Measurements from ENCODE around the gene PTGES2. TPM values are rescaled to one million over a fixed set of nuclear protein-coding genes. Genes with fewer than 3 reads are reported as not detected.

PTGES2 gene
- total RNA-seq, 4 donors from 2014 or later = 123 to 193 (median 168) TPM

- peak overlapping the region in 2 of 4 donors; percentile 69 to 72 for H3K27ac ChIP-seq
These were observed 22.5 kb upstream of the PTGES2 start for GRCh38 chr9:128149951-128150593.

GRCh38 chr9:128149001-128149701 lies 21.6 kb upstream of the PTGES2 start, which contains the start of gene LCN2:
LCN2 (plus strand) TSS chr9:128149453; CDS start chr9:128149526, 73 bp downstream.
- peak in 2 of 3 donors; percentile 56 to 60 for DNase-seq
- Histone ChIP-seq H3K4me3 (no peak within 1 kb of the TSS), H3K9me3 (no peaks in the 10 kb centered on the region), H3K27ac (peak within 1 kb of the TSS in 3 of 4 donors; percentile 39 to 72 (median 69)), H3K4me1 (peaks cover 0 to 13% (median 2%) of the 10 kb centered on the region in 4 donors), H3K36me3 (no peaks in the 10 kb centered on the region), H3K27me3 (no peaks in the 10 kb centered on the region)
- TF ChIP-seq POLR2A (IDR thresholded peaks at IDR 0.05) = no peak
- TF ChIP-seq CTCF (IDR thresholded peaks at IDR 0.05) = no peak

More at GRCh38 chr9:128149951-128150593, 22.5 kb upstream of the PTGES2 start:
- Histone ChIP-seq H3K9me3 (no peaks in the 10 kb centered on the region), H3K27me3 (no peaks in the 10 kb centered on the region), H3K4me3 (no peak overlapping the region), H3K4me1 (peaks cover 0 to 13% (median 2%) of the 10 kb centered on the region in 4 donors), H3K36me3 (no peaks in the 10 kb centered on the region)
- peak in 2 of 3 donors; percentile 25 to 43 for DNase-seq
- TF ChIP-seq POLR2A (IDR thresholded peaks at IDR 0.05) (no peak), CTCF (IDR thresholded peaks at IDR 0.05) (no peak)

GRCh38 chr9:128148509-128149000 lies 21.0 kb upstream of the PTGES2 start:
- H3K9me3 ChIP-seq = no peaks in the 10 kb centered on the region
- no peak for TF ChIP-seq POLR2A (IDR thresholded peaks at IDR 0.05)
- TF ChIP-seq CTCF (IDR thresholded peaks at IDR 0.05) = no peak
- H3K4me1 ChIP-seq = peaks cover 0 to 13% (median 2%) of the 10 kb centered on the region in 4 donors
- no peaks in the 10 kb centered on the region for H3K27me3 ChIP-seq
- H3K27ac ChIP-seq = peak overlapping the region in 2 of 4 donors; percentile 69 to 72
- H3K36me3 ChIP-seq = no peaks in the 10 kb centered on the region
- no peak overlapping the region for H3K4me3 ChIP-seq
- DNase-seq = peak in 2 of 3 donors; percentile 39 to 40

GRCh38 chr9:128146591-128147120 lies 19.1 kb upstream of the PTGES2 start:
- no peaks in the 10 kb centered on the region for H3K36me3 ChIP-seq
- H3K4me1 ChIP-seq = peaks cover 0 to 13% (median 2%) of the 10 kb centered on the region in 4 donors
- no peaks in the 10 kb centered on the region for H3K9me3 ChIP-seq
- no peak overlapping the region for H3K4me3 ChIP-seq
- TF ChIP-seq CTCF (IDR thresholded peaks at IDR 0.05) (no peak), POLR2A (IDR thresholded peaks at IDR 0.05) (no peak)
- DNase-seq = peak in 1 of 3 donors; percentile 27
- H3K27ac ChIP-seq = no peak overlapping the region
- H3K27me3 ChIP-seq = no peaks in the 10 kb centered on the region

GRCh38 chr9:128145951-128146351 lies 18.4 kb upstream of the PTGES2 start:
- TF ChIP-seq CTCF (IDR thresholded peaks at IDR 0.05) = no peak
- TF ChIP-seq POLR2A (IDR thresholded peaks at IDR 0.05) = no peak
- Histone ChIP-seq H3K27ac (no peak overlapping the region), H3K9me3 (no peaks in the 10 kb centered on the region), H3K4me3 (no peak overlapping the region), H3K36me3 (no peaks in the 10 kb centered on the region), H3K4me1 (peaks cover 0 to 13% (median 2%) of the 10 kb centered on the region in 4 donors), H3K27me3 (no peaks in the 10 kb centered on the region)
- peak in 1 of 3 donors; percentile 34 for DNase-seq
